Stimulated activated CD8-positive, alpha-beta memory T cell treated with anti-CD3 and anti-CD28 coated beads, Interleukin-12 subunit alpha, Interleukin-12 subunit beta, amount 100 ng/mL, for 24 hours (primary cell): ENCODE measurements around the gene KATNAL1.

Source experiments
- DNase-seq: peaks from one replicate; pipeline ENCODE4 v3.0.0-alpha.2; 2020; ENCODE audit errors: extremely low read depth

Gene KATNAL1

GRCh38 chr13:30307194-30307970, at the start of gene KATNAL1:
Gene KATNAL1 (minus strand): TSS chr13:30307551. CDS start chr13:30283777, 23,774 bp downstream.
- peak; percentile 41 for DNase-seq

GRCh38 chr13:30355839-30356238, 48.5 kb upstream of the KATNAL1 start:
- DNase-seq = no peak

GRCh38 chr13:30355384-30355699, 48.0 kb upstream of the KATNAL1 start:
- DNase-seq = no peak

- DNase-seq = no peak
These were observed 47.4 kb upstream of the KATNAL1 start for GRCh38 chr13:30354493-30355383.

GRCh38 chr13:30353471-30354215, 46.3 kb upstream of the KATNAL1 start:
- no peak for DNase-seq

GRCh38 chr13:30353060-30353459, 45.7 kb upstream of the KATNAL1 start:
- no peak for DNase-seq

- DNase-seq = no peak
These were observed 44.8 kb upstream of the KATNAL1 start for GRCh38 chr13:30352121-30352520.

- no peak for DNase-seq
These were observed 39.4 kb upstream of the KATNAL1 start for GRCh38 chr13:30346789-30347167.

GRCh38 chr13:30346153-30346788, 38.9 kb upstream of the KATNAL1 start:
- no peak for DNase-seq

- DNase-seq = no peak
These were observed 38.2 kb upstream of the KATNAL1 start for GRCh38 chr13:30345426-30346100.

- no peak for DNase-seq
These were observed 34.6 kb upstream of the KATNAL1 start for GRCh38 chr13:30341815-30342570.

- DNase-seq = no peak
These were observed 33.2 kb upstream of the KATNAL1 start for GRCh38 chr13:30340331-30341250.

- no peak for DNase-seq
These were observed 32.5 kb upstream of the KATNAL1 start for GRCh38 chr13:30339738-30340330.

- DNase-seq = no peak
These were observed 31.6 kb upstream of the KATNAL1 start for GRCh38 chr13:30338952-30339351.

GRCh38 chr13:30338331-30338851, 31.0 kb upstream of the KATNAL1 start:
- DNase-seq = no peak

GRCh38 chr13:30337061-30337610, 29.8 kb upstream of the KATNAL1 start:
- DNase-seq = no peak

GRCh38 chr13:30334663-30335386, 27.5 kb upstream of the KATNAL1 start:
- DNase-seq = no peak

- no peak for DNase-seq
These were observed 26.3 kb upstream of the KATNAL1 start for GRCh38 chr13:30333616-30334015.
